22Rv1 (cell line): ENCODE results near the gene STOML1.

Experiments
- H3K27ac ChIP-seq: fragments of 450-650 bp; 2 replicates; pipeline ENCODE4 v1.5.1; 2017
- ZFX ChIP-seq: fragments of 450-650 bp; IDR thresholded peaks from 2 replicates; pipeline ENCODE4 v1.6.1; 2017; ENCODE audit warnings: antibody characterized with exemption, borderline replicate concordance
- TF ChIP-seq, protein P1 (sequence below): fragments of 450-650 bp; IDR thresholded peaks from 2 replicates; pipeline ENCODE4 v1.5.1; 2017; ENCODE audit warnings: mild to moderate bottlenecking

The STOML1 gene

DNA sequence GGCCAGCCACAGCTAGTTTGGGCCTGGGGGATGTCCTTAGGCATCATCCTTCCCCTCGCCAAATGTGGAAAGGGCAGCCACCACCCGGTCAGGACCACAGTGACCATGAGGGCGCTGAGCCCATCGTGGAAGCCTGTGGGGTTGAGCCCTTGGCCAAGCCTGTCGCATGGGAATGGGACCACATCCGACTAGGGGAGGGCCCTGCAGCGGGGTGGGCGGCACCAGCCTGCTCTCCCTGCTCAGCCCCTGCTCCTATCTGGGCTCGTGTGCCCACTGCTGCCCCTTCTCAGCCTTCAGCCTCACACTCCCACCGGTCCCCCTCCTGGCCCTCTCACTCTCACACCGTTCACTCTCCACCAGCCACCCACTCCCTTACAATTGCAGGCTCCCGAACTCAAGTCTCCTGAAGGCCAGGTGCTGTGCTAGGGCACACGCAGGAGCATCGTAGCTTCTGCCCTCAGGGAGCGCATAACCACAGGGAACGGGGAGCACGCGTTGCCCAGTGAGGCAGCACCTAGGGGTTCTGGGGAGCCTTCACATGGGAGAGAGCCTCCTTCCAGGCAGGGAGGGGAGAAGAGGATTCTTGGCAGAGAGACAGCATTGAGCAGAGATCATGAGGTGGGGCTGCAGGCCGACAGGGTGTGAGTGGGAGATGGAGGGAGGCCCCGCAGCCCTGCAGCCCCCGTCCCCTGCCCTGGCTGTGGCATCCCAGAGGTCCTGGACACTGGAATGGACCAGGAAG lies 39.8 kb downstream of the STOML1 start:
- TF ChIP-seq, protein P1, sequence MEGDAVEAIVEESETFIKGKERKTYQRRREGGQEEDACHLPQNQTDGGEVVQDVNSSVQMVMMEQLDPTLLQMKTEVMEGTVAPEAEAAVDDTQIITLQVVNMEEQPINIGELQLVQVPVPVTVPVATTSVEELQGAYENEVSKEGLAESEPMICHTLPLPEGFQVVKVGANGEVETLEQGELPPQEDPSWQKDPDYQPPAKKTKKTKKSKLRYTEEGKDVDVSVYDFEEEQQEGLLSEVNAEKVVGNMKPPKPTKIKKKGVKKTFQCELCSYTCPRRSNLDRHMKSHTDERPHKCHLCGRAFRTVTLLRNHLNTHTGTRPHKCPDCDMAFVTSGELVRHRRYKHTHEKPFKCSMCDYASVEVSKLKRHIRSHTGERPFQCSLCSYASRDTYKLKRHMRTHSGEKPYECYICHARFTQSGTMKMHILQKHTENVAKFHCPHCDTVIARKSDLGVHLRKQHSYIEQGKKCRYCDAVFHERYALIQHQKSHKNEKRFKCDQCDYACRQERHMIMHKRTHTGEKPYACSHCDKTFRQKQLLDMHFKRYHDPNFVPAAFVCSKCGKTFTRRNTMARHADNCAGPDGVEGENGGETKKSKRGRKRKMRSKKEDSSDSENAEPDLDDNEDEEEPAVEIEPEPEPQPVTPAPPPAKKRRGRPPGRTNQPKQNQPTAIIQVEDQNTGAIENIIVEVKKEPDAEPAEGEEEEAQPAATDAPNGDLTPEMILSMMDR = no peak
- TF ChIP-seq ZFX = no peak
- H3K27ac ChIP-seq = no peak overlapping the region

DNA sequence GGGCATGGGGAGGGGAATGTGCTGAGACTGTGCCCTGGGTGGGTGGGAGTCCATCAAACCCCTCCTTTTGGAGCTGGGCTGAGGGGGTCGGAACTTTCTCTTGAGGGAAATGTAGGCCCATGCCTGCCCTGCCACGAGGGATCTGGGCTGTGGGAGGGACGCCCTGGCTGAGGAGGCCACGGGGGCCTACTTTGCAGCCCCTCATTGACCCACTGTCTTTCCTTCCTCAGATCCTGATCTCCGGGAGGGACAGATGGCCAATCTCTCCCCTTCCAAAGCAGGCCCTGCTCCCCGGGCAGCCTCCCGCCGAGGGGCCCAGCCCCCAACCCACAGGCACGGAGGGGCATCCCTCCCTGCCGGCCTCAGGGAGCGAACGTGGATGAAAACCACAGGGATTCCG lies 40.5 kb downstream of the STOML1 start:
- TF ChIP-seq, protein P1 = no peak
- no peak for TF ChIP-seq ZFX
- no peak overlapping the region for H3K27ac ChIP-seq

DNA sequence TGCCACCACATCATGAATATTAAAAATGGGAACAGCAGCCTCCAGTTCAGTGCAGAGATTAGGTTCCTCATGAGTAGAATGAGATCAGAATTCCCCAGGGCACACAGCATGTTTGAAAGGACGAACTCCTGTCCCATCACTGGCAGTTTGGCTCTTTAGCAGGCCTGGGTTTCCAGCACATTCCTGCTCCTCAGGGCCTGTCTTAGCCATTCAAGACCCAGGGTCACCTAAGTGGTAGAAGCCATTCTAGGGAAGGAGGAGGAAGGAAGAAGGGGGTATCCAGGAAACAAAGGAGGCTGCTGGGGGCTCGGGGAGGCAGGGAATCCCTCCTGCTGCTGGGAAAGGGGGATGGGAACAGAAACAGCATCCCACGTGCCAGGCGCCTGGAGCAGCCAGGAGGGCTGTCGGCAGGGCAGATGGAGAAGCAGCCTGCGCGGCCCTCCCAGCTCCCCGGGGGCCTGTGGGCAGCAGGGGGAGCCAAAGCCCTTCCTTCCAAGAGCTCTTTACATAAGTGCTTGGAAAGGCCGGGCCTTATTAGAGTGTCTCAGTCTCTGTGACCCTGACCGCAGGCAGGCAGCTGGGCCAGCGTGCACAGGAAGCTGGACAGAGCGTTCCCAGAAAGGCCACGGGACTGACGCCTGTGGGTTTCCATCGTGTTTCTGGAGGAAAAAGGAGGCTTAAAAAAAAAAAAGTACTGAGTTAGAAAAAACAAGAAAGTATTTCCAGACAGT lies 41.1 kb downstream of the STOML1 start:
- H3K27ac ChIP-seq = no peak overlapping the region
- TF ChIP-seq, protein P1 = peak; percentile 37; the same call in 1 of the 2 replicates
- no peak for TF ChIP-seq ZFX

DNA sequence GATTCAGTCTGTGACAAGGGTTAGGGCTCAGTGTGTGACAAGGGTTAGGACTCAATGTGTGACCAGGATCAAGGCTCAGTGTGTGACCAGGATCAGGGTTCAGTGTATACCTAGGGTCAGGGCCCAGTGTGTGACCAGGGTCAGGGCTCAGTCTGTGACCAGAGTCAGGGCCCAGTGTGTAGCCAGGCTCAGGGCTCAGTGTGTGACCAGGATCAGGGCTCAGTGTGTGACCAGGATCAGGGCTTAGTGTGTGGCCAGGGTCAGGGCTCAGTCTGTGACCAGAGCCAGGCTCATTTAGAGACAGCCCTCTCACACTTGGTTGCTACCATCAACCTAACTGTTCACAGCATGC lies 41.6 kb downstream of the STOML1 start:
- TF ChIP-seq, protein P1 = no peak
- no peak for TF ChIP-seq ZFX
- H3K27ac ChIP-seq = no peak overlapping the region

DNA sequence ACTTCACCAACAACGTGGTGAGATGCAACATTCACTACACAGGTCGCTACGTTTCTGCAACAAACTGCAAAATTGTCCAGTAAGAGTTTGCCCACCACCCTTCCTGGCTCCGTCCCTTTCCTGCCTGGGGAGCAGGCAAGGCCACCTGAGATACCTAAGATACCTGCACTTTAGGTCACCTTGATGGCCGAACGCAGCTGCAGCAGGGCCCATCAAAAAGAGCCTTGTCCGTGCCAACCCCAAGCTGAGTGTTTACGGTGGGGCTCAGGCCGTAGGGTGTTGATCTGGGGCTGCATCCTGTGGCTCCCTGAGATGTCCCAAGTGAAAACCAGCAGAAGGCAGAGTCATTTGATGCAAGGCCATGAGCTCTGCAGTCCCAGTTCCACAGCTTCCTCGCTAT lies 42.6 kb downstream of the STOML1 start:
- TF ChIP-seq ZFX = no peak
- TF ChIP-seq, protein P1 = no peak
- no peak overlapping the region for H3K27ac ChIP-seq

DNA sequence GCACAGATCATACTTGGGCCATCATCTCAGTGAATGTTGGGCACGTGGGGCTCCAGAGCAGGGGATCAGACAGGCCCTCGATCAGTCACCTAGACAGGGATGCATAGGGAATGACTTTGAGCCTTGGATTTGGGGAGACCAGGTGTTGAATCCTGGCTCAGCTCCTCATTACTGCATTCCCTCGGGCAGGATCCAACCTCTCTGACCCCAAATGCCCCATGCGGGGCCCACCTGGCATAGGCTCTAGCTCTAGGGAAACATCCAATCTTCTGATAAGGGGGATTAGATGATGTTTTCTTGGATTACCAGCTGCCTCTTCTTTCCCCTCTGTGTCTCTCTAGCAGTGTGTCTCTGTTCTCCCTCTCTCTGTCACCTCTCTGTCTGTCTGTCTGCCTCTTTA lies 43.1 kb downstream of the STOML1 start:
- no peak overlapping the region for H3K27ac ChIP-seq
- no peak for TF ChIP-seq ZFX
- TF ChIP-seq, protein P1 = no peak

DNA sequence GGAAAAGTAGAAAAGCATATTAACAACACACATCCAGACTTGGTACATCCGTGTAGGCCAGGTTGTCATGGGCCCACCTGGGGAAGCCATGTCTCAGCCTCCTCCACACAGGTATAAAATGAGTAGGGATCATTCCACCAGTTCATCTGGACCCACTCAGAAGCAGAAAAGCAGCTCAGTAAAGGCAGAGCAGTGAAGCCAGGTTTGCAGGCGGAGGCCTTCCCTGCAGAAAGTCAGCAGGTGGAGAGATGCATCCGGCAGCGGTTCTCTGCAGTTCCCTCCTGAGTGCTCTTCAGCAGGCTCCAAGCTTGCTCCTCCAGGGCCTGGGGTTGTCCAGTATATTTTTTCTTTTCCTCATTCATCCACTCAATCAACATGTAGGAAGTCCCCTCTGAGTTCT lies 43.7 kb downstream of the STOML1 start:
- no peak for TF ChIP-seq ZFX
- TF ChIP-seq, protein P1 = no peak
- no peak overlapping the region for H3K27ac ChIP-seq
